HEK293T (cell line): ENCODE results near the gene SYT5.
A peak's percentile ranks its signal among the peaks of the same experiment; 100 is the strongest.
"Not testable (repeated sequence)": the region's sequence is repeated elsewhere in the genome, so short reads cannot be mapped to it uniquely, and the experiment has no call there.

Experiments
- CTCF ChIA-PET: fragments of 350-600 bp; formaldehyde crosslinking; extraction: SDS; loops from one replicate; lab custom pipeline; 2021; ENCODE audit warnings: antibody characterized with exemption, inconsistent platforms; lab: Yijun Ruan, JAX
- POLR2A ChIA-PET: fragments of 350-600 bp; formaldehyde crosslinking; extraction: SDS; loops from one replicate; lab custom pipeline; 2020; ENCODE audit warnings: antibody characterized with exemption, inconsistent platforms; lab: Yijun Ruan, JAX
- DNase-seq: peaks from one replicate; pipeline ENCODE4 v3.0.0; 2012; ENCODE audit warnings: mixed read lengths; ENCODE audit errors: extremely low spot score
- ARNT ChIP-seq: fragments of 450-650 bp; IDR thresholded peaks from 2 replicates; pipeline ENCODE4 v1.6.1; 2017; ENCODE audit warnings: mild to moderate bottlenecking
- BHLHE40 ChIP-seq: fragments of 450-650 bp; IDR thresholded peaks from 2 replicates; pipeline ENCODE4 v1.6.1; 2016; ENCODE audit warnings: mild to moderate bottlenecking, moderate library complexity, borderline replicate concordance
- CTBP1 ChIP-seq: fragments of 450-650 bp; IDR thresholded peaks from 2 replicates; pipeline ENCODE4 v1.6.1; 2016; ENCODE audit warnings: borderline replicate concordance
- ELF4 ChIP-seq: fragments of 450-650 bp; IDR thresholded peaks from 2 replicates; pipeline ENCODE4 v1.6.1; 2017; ENCODE audit warnings: antibody characterized with exemption
- FOXA1 ChIP-seq: fragments of 450-650 bp; IDR thresholded peaks from 2 replicates; pipeline ENCODE4 v1.6.1; 2016; ENCODE audit warnings: mild to moderate bottlenecking
- FOXK2 ChIP-seq: fragments of 450-650 bp; IDR thresholded peaks from 2 replicates; pipeline ENCODE4 v1.6.1; 2016; ENCODE audit warnings: mild to moderate bottlenecking
- FOXM1 ChIP-seq: fragments of 450-650 bp; IDR thresholded peaks from 2 replicates; pipeline ENCODE4 v1.6.1; 2017; ENCODE audit warnings: mild to moderate bottlenecking, borderline replicate concordance
- HDGF ChIP-seq: fragments of 450-650 bp; IDR thresholded peaks from 2 replicates; pipeline ENCODE4 v1.6.1; 2017; ENCODE audit warnings: antibody characterized with exemption, borderline replicate concordance
- L3MBTL2 ChIP-seq: fragments of 450-650 bp; conservative IDR thresholded peaks from 2 replicates; pipeline ENCODE4 v1.6.1; 2016; ENCODE audit warnings: mild to moderate bottlenecking
- LEF1 ChIP-seq: fragments of 450-650 bp; IDR thresholded peaks from 2 replicates; pipeline ENCODE4 v1.6.1; 2017; ENCODE audit warnings: mild to moderate bottlenecking, borderline replicate concordance
- NFRKB ChIP-seq: fragments of 450-650 bp; IDR thresholded peaks from 2 replicates; pipeline ENCODE4 v1.6.1; 2016; ENCODE audit warnings: mild to moderate bottlenecking, moderate library complexity
- SP1 ChIP-seq: fragments of 450-650 bp; IDR thresholded peaks from 2 replicates; pipeline ENCODE4 v1.6.1; 2017
- SUZ12 ChIP-seq: fragments of 450-650 bp; IDR thresholded peaks from 2 replicates; pipeline ENCODE4 v1.6.1; 2016; ENCODE audit warnings: mild to moderate bottlenecking
- TARDBP ChIP-seq: fragments of 450-650 bp; IDR thresholded peaks from 2 replicates; pipeline ENCODE4 v1.6.1; 2016
- ZNF384 ChIP-seq: fragments of 450-650 bp; IDR thresholded peaks from 2 replicates; pipeline ENCODE4 v1.6.1; 2016
- TF ChIP-seq, protein P1 (sequence below): fragments of 450-650 bp; IDR thresholded peaks from 2 replicates; pipeline ENCODE4 v1.6.1; 2016

SYT5 gene

DNA sequence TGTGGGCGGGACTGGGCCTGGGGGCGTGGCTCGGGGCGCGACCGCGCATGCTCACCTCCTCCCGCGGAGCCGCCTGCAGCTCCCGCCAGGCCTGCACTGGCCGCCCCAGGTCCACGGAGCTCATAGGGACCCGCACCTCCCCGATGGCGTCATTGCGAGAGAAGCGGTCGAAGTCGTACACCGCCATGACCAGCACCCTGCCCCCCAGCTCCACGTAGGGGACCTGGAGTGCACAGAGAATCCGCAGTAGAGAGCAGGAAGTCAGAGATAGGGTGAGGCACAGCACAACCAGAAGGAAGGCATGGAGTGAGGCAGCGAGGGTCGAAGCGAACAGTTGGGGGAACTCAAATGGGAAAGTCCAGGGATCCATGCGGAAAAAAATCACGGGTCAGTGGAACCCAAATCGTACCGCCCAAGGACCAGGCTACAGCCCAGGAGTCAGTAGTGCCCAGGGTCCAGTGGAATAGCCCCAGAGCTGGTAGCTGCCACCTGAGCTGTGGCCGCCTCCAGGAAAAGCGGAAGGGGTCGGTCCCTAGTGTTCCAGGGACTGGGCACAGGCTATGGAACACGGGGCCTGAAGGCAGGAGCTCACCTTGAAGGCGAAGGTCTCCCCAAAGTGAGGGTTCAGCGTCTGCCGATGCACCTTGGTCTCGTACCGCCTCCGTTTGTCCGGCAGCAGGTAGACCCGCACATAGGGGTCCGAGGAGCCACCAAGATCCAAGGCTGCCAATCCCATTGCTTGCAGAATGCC, 4.8 kb downstream of the SYT5 start:
- no peak for DNase-seq
- TF ChIP-seq SP1: no peak
- TF ChIP-seq, protein P1, sequence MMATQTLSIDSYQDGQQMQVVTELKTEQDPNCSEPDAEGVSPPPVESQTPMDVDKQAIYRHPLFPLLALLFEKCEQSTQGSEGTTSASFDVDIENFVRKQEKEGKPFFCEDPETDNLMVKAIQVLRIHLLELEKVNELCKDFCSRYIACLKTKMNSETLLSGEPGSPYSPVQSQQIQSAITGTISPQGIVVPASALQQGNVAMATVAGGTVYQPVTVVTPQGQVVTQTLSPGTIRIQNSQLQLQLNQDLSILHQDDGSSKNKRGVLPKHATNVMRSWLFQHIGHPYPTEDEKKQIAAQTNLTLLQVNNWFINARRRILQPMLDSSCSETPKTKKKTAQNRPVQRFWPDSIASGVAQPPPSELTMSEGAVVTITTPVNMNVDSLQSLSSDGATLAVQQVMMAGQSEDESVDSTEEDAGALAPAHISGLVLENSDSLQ: no peak
- no peak for TF ChIP-seq CTBP1
- TF ChIP-seq TARDBP: no peak
- no peak for TF ChIP-seq FOXM1
- TF ChIP-seq FOXA1: no peak
- TF ChIP-seq ZNF384: no peak
- no peak for TF ChIP-seq SUZ12
- no peak for TF ChIP-seq ELF4
- CTCF ChIA-PET: interaction anchor here (1.0 to 1.7 kb wide), 2 partner anchors 9 to 16 kb away, joined by 3 to 5 read pairs; partner anchors contain the start of gene DNAAF3
- POLR2A ChIA-PET: interaction anchor here (1.1 to 2.2 kb wide), 2 partner anchors 34 to 41 kb away, joined by 3 to 5 read pairs; partner anchors contain the start of gene PTPRH

DNA sequence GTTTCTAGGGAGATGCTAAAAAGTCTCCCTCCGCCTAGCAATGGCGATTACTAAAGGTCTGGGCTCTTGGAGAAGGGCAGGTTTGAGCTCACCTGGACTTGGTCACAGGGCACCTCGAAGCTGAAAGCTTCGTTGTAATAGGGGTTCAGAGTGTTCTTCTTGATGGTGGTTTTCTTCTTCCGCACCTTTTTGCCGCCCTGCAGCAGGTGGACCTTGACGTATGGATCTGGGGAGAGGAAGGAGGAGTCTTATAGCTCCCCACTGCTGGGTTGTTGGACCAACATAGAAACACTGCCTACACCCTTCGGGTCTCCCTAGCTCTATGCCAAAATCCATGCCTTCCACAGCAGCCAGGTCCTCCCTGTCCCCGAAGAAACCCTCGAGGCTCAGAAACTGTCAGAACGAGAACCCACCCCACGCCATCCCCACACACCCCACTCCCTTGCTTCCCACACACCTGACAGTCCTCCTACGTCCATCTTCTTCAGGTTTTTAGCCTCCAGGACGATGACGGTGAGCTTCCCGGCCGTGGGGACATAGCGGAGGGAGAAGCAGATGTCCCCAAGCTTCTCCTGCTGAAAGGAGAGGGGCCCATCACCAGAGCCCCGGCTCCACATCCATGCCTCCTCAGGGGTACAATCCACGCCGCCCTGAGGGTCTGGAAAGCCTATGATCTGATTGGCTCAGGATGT, 5.5 kb downstream of the SYT5 start:
- peak; percentile 70 for TF ChIP-seq L3MBTL2
- TF ChIP-seq LEF1: no peak
- ChIA-PET CTCF (interaction anchor here (1.0 to 1.7 kb wide), 2 partner anchors 9 to 15 kb away, joined by 3 to 5 read pairs; partner anchors contain the start of gene DNAAF3), POLR2A (interaction anchor here (0.6 to 2.2 kb wide), 6 partner anchors 28 to 106 kb away, joined by 3 to 8 read pairs (median 3); partner anchors contain the start of genes HSPBP1, PPP6R1 and PTPRH)

DNA sequence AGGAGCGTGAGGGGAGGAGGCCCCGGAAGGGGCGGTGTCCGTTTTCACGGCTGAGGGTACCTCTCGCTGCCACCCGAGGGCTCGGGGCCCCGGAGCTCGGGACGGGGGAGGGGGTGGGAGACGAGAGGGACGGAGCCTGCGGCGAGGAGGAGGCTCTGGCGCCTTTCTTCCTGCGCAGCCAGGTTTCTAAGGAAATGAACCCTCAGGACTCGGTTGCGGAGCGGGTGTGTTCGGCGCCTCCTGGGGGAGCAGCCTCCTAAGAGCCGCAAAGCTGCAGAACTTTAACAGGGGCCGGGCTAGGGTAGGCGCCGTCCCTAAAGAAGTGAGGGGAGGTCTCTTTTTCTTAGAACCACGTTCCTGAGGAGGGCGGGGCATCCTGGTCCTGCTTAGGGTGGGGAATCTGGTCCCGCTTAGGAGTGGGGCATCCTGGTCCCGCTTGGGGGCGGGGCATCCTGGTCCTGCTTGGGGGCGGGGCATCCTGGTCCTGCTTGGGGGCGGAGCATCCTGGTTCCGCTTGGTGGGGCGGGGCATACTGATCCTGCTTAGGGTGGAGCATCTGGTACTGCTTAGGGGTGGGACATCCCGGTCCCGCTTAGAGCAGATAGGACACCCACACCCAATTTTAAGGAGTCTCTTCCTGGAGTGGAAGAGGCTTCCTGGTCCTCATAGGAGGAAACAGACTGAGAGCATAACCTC, 6.2 kb downstream of the SYT5 start:
- peak; percentile 83 for DNase-seq
- ChIA-PET CTCF (interaction anchor here (1.7 kb wide), 1 partner anchor 14 kb away, joined by 5 read pairs; no protein-coding TSS in a partner anchor), POLR2A (interaction anchor here (0.6 to 2.2 kb wide), 7 partner anchors 13 to 106 kb away, joined by 3 to 8 read pairs (median 3); partner anchors contain the start of genes HSPBP1 and PPP6R1)
- TF ChIP-seq HDGF (no peak), BHLHE40 (no peak), TARDBP (no peak), SP1 (no peak), ELF4 (no peak), FOXK2 (no peak), NFRKB (no peak), FOXM1 (no peak), SUZ12 (no peak), L3MBTL2 (no peak), ZNF384 (no peak)
- TF ChIP-seq, protein P1: no peak

More for the DNA sequence above, 5.5 kb downstream of the SYT5 start:
- DNase-seq: no peak

DNA sequence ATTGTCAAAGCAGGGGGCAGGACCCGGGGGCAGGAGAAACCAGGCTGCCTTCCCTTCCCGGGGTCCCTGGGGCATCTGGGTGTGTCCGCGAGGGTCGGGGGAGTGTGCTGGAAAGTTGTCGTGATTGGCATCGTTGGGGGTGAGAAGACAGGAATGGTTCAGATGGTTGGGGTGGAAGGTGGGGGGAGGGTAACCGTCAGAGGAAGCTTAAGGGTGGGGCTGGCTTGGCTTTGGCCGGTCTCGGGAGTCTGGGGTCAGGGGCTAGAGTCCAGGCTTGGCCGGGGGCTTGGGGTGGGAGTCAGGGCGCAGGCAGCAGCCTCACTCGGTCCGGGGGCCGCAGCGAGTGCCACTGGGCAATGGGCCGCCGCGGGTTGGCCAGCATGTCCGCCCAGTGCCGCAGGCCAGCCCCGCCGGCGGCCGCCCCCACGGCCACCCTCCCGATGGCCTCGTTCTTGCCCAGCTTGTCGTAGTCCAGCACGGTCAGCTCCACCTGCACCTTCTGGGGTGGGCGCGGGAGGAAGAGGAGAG, 6.8 kb downstream of the SYT5 start:
- CTCF ChIA-PET: no interaction called here
- no peak for DNase-seq
- POLR2A ChIA-PET: interaction anchor here (0.8 to 1.6 kb wide), 4 partner anchors 13 to 86 kb away, joined by 3 to 8 read pairs (median 3); partner anchors contain the start of gene PPP6R1
- no peak for TF ChIP-seq BHLHE40
- TF ChIP-seq SUZ12: no peak
- no peak for TF ChIP-seq ARNT
- TF ChIP-seq SP1: no peak
- TF ChIP-seq HDGF: no peak
- TF ChIP-seq, protein P1: no peak
- no peak for TF ChIP-seq L3MBTL2
- TF ChIP-seq LEF1: no peak
- TF ChIP-seq CTBP1: no peak
- TF ChIP-seq TARDBP: no peak
- TF ChIP-seq FOXK2: no peak
- TF ChIP-seq NFRKB: no peak
- no peak for TF ChIP-seq FOXA1
- no peak for TF ChIP-seq ELF4
- no peak for TF ChIP-seq FOXM1
- TF ChIP-seq ZNF384: no peak

DNA sequence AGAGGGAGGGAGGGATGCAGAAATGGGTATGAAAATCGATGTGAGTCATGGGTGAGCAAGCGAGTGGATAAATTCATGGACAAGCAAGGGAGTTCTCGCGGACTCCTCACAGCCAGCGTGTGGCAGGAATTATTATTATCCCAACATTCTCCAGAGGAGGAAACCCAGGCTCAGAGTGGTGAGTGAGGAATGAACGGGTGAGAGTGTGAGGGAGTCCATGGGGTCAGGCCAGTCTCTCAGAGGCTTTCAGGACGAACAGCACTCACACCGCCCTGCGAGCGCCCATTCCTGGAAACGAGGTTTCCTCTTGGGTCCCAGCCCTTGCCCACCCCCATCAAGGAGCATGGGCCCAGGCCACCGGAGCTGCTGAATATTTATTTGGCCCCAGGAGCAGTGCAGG, 7.3 kb downstream of the SYT5 start:
- POLR2A ChIA-PET: interaction anchor here (0.8 kb wide), 1 partner anchor 12 kb away, joined by 3 read pairs; no protein-coding TSS in a partner anchor
- CTCF ChIA-PET: no interaction called here
- no peak for DNase-seq
- TF ChIP-seq CTBP1 (no peak), ZNF384 (no peak), L3MBTL2 (no peak), TARDBP (no peak), NFRKB (no peak), SP1 (no peak), SUZ12 (no peak), FOXK2 (no peak), FOXM1 (no peak), ELF4 (no peak)

DNA sequence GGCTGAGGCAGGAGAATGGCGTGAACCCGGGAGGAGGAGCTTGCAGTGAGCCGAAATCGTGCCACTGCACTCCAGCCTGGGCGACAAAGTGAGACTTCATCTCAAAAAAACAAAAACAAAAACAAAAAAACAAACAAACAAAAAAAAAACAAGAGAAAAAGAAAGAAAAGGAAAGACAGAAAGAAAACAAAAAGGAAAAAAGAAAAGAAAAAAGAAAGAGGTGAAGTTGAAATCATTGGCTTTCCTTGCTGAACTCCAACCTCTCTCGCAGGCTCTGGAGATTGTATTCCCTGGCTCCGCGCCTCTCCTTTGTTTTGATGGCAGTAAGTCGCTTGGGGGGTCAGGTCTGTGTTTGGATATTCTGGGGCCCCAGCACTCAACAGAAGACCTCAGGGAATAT, 7.8 kb downstream of the SYT5 start:
- DNase-seq, POLR2A ChIA-PET, CTCF ChIA-PET: not testable (repeated sequence)
